WTC11 (cell line): ENCODE results near the gene MYOG. TPM values are rescaled to one million over a fixed set of nuclear protein-coding genes. Genes with fewer than 3 reads are reported as not detected.

Source experiments
- ATAC-seq: fragments of 200-7000 bp; cut with Tn5 transposase; 2 replicates; pipeline ENCODE4 v1.10.0; 2021; ENCODE audit warnings: mild to moderate bottlenecking, moderate library complexity
- CTCF ChIA-PET: fragments of 300-600 bp; sonication (Branson Sonifier 250); formaldehyde crosslinking; loops from one replicate; lab custom pipeline; 2021; ENCODE audit warnings: antibody characterized with exemption; lab: Charles Lee
- POLR2A ChIA-PET: fragments of 350-600 bp; sonication (Branson Sonifier 250); formaldehyde crosslinking; loops from one replicate; lab custom pipeline; 2021; ENCODE audit warnings: antibody characterized with exemption; lab: Charles Lee
- DNase-seq: peaks from one replicate; pipeline ENCODE4 v3.0.0; 2021; ENCODE audit warnings: low spot score
- H3K27ac Mint-ChIP-seq: 2 replicates; pipeline ENCODE4 v1.8.0; 2021; ENCODE audit warnings: mixed read lengths
- H3K27me3 Mint-ChIP-seq: 2 replicates; pipeline ENCODE4 v1.8.0; 2021; ENCODE audit warnings: low read depth, mild to moderate bottlenecking, moderate library complexity, mixed read lengths
- H3K36me3 Mint-ChIP-seq: 2 replicates; pipeline ENCODE4 v1.8.0; 2021; ENCODE audit warnings: mixed read lengths
- H3K4me1 Mint-ChIP-seq: 2 replicates; pipeline ENCODE4 v1.8.0; 2022; ENCODE audit warnings: mixed read lengths
- H3K4me3 Mint-ChIP-seq: 2 replicates; pipeline ENCODE4 v1.8.0; 2021; ENCODE audit warnings: mild to moderate bottlenecking, moderate library complexity, mixed read lengths
- H3K9me3 Mint-ChIP-seq: 2 replicates; pipeline ENCODE4 v1.8.0; 2021; ENCODE audit warnings: mixed read lengths
- AR ChIP-seq: fragments of 250-450 bp; sonication (Bioruptor Pico); IDR thresholded peaks from 2 replicates; pipeline ENCODE4 v1.9.0; 2021; ENCODE audit warnings: mild to moderate bottlenecking
- ARID4B ChIP-seq: sonication (generic); formaldehyde crosslinking; IDR thresholded peaks from 2 replicates; pipeline ENCODE4 v1.8.0; 2023; ENCODE audit warnings: missing genetic modification reagents, mild to moderate bottlenecking, borderline replicate concordance
- ELF4 ChIP-seq: sonication (generic); formaldehyde crosslinking; IDR thresholded peaks from 2 replicates; pipeline ENCODE4 v1.8.1; 2022; ENCODE audit warnings: low read depth, mild to moderate bottlenecking, moderate library complexity, missing genetic modification reagents
- ERG ChIP-seq: fragments of 250-450 bp; sonication (Bioruptor Pico); IDR thresholded peaks from 2 replicates; pipeline ENCODE4 v1.8.0; 2021; ENCODE audit warnings: mild to moderate bottlenecking
- ETV6 ChIP-seq: sonication (generic); formaldehyde crosslinking; IDR thresholded peaks from 2 replicates; pipeline ENCODE4 v1.8.1; 2022; ENCODE audit warnings: mild to moderate bottlenecking, missing genetic modification reagents
- FOXJ3 ChIP-seq: sonication (generic); formaldehyde crosslinking; IDR thresholded peaks from 2 replicates; pipeline ENCODE4 v1.9.0; 2021; ENCODE audit warnings: missing genetic modification reagents, mild to moderate bottlenecking, borderline replicate concordance
- FOXP1 ChIP-seq: sonication (generic); formaldehyde crosslinking; IDR thresholded peaks from 2 replicates; pipeline ENCODE4 v1.8.0; 2022; ENCODE audit warnings: missing genetic modification reagents, mild to moderate bottlenecking, moderate library complexity, borderline replicate concordance
- IRF2 ChIP-seq: sonication (generic); formaldehyde crosslinking; IDR thresholded peaks from 2 replicates; pipeline ENCODE4 v1.8.0; 2022; ENCODE audit warnings: low read depth, missing genetic modification reagents, borderline replicate concordance
- NFYB ChIP-seq: sonication (generic); formaldehyde crosslinking; conservative IDR thresholded peaks from 2 replicates; pipeline ENCODE4 v1.8.0; 2022; ENCODE audit warnings: low read depth, missing genetic modification reagents
- NR1H2 ChIP-seq: sonication (generic); formaldehyde crosslinking; IDR thresholded peaks from 2 replicates; pipeline ENCODE4 v1.9.0; 2021; ENCODE audit warnings: mild to moderate bottlenecking, moderate library complexity, missing genetic modification reagents
- TCF7 ChIP-seq: sonication (generic); formaldehyde crosslinking; IDR thresholded peaks from 2 replicates; pipeline ENCODE4 v1.8.0; 2022; ENCODE audit warnings: mild to moderate bottlenecking, low read depth, missing genetic modification reagents, moderate library complexity
- ZNF396 ChIP-seq: fragments of 250-450 bp; sonication (Bioruptor Pico); IDR thresholded peaks from 2 replicates; pipeline ENCODE4 v1.8.0; 2021; ENCODE audit warnings: mild to moderate bottlenecking, moderate library complexity, borderline replicate concordance
- ZNF512 ChIP-seq: sonication (generic); formaldehyde crosslinking; IDR thresholded peaks from 2 replicates; pipeline ENCODE4 v1.8.1; 2022; ENCODE audit warnings: missing genetic modification reagents, borderline replicate concordance
- total RNA-seq: library from RNA; stranded (reverse); gene quantifications from 3 replicates; pipeline ENCODE4 v1.2.3, GENCODE V29; 2021
- TF ChIP-seq, protein P1 (sequence below): sonication (generic); formaldehyde crosslinking; IDR thresholded peaks from 2 replicates; pipeline ENCODE4 v1.8.1; 2023; ENCODE audit warnings: mild to moderate bottlenecking, missing genetic modification reagents
- TF ChIP-seq, protein P2 (sequence below): sonication (generic); formaldehyde crosslinking; IDR thresholded peaks from 2 replicates; pipeline ENCODE4 v1.8.1; 2023; ENCODE audit warnings: mild to moderate bottlenecking, missing genetic modification reagents, moderate library complexity
- TF ChIP-seq, protein P3 (sequence below): fragments of 250-450 bp; sonication (Bioruptor Pico); conservative IDR thresholded peaks from 2 replicates; pipeline ENCODE4 v1.9.0; 2021; ENCODE audit warnings: mild to moderate bottlenecking
- TF ChIP-seq, protein P4 (sequence below): sonication (generic); formaldehyde crosslinking; IDR thresholded peaks from 2 replicates; pipeline ENCODE4 v1.8.1; 2022; ENCODE audit warnings: mild to moderate bottlenecking, moderate library complexity, missing genetic modification reagents

MYOG gene
- total RNA-seq, 1 experiment from 2014 or later = not detected

DNA sequence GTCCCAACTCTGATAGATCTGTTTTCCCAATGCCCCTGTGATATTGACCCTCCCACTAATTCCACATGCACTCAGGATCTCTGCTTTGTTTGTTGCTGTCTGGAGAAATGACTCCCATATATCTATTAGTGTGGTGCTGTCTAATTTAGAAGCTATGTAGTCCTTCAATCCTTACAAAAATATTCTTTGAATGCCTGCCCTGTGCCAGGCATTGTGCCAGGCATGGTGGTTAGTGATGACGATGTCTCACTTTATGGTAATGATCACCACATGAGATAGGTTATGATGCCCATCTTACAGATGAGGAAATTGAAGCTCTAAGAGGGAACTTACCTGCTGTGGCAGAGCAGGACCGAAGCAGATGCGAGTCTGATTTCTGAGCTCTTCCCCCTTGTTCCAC, 12.9 kb downstream of the MYOG start:
- DNase-seq (no peak), ATAC-seq (no peak)
- peaks cover 19% of the 10 kb centered on the region for H3K27me3 Mint-ChIP-seq
- TF ChIP-seq AR (CRISPR knock-in tag) (no peak), ETV6 (CRISPR knock-in tag) (no peak), ERG (CRISPR knock-in tag) (no peak), ELF4 (CRISPR knock-in tag) (no peak)
- peaks cover 20% of the 10 kb centered on the region for H3K36me3 Mint-ChIP-seq
- H3K27ac Mint-ChIP-seq = no peak overlapping the region
- ChIA-PET POLR2A (no interaction called here), CTCF (interaction anchor here (1.0 to 14.4 kb wide), 3 partner anchors 11 to 33 kb away, joined by 7 to 121 read pairs (median 16); partner anchors contain the start of gene MYOG)
- H3K4me3 Mint-ChIP-seq = no peak overlapping the region
- no peaks in the 10 kb centered on the region for H3K9me3 Mint-ChIP-seq
- peaks cover 3% of the 10 kb centered on the region; the same call in 1 of the 2 replicates for H3K4me1 Mint-ChIP-seq

GRCh38 chr1:203072002-203072602, 13.7 kb downstream of the MYOG start:
- POLR2A ChIA-PET = no interaction called here
- CTCF ChIA-PET = interaction anchor here (1.3 to 14.4 kb wide), 6 partner anchors 12 to 56 kb away, joined by 4 to 121 read pairs (median 5); partner anchors contain the start of gene MYOG
- peaks cover 3% of the 10 kb centered on the region; the same call in 1 of the 2 replicates for H3K4me1 Mint-ChIP-seq
- no peak overlapping the region for H3K4me3 Mint-ChIP-seq
- H3K36me3 Mint-ChIP-seq = peaks cover 27% of the 10 kb centered on the region
- peaks cover 19% of the 10 kb centered on the region for H3K27me3 Mint-ChIP-seq
- no peak overlapping the region for H3K27ac Mint-ChIP-seq
- DNase-seq (no peak), ATAC-seq (no peak)
- no peaks in the 10 kb centered on the region for H3K9me3 Mint-ChIP-seq
- TF ChIP-seq ARID4B (CRISPR knock-in tag) (no peak), IRF2 (no peak), NFYB (CRISPR knock-in tag) (no peak), NR1H2 (CRISPR knock-in tag) (no peak), FOXJ3 (no peak), ZNF396 (CRISPR knock-in tag) (no peak), ZNF512 (CRISPR knock-in tag) (no peak), TCF7 (CRISPR knock-in tag) (no peak), FOXP1 (CRISPR knock-in tag) (no peak)
- TF ChIP-seq, protein P1, sequence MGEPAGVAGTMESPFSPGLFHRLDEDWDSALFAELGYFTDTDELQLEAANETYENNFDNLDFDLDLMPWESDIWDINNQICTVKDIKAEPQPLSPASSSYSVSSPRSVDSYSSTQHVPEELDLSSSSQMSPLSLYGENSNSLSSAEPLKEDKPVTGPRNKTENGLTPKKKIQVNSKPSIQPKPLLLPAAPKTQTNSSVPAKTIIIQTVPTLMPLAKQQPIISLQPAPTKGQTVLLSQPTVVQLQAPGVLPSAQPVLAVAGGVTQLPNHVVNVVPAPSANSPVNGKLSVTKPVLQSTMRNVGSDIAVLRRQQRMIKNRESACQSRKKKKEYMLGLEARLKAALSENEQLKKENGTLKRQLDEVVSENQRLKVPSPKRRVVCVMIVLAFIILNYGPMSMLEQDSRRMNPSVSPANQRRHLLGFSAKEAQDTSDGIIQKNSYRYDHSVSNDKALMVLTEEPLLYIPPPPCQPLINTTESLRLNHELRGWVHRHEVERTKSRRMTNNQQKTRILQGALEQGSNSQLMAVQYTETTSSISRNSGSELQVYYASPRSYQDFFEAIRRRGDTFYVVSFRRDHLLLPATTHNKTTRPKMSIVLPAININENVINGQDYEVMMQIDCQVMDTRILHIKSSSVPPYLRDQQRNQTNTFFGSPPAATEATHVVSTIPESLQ (CRISPR knock-in tag) = no peak
- TF ChIP-seq, protein P2, sequence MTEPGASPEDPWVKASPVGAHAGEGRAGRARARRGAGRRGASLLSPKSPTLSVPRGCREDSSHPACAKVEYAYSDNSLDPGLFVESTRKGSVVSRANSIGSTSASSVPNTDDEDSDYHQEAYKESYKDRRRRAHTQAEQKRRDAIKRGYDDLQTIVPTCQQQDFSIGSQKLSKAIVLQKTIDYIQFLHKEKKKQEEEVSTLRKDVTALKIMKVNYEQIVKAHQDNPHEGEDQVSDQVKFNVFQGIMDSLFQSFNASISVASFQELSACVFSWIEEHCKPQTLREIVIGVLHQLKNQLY = no peak
- TF ChIP-seq, protein P3, sequence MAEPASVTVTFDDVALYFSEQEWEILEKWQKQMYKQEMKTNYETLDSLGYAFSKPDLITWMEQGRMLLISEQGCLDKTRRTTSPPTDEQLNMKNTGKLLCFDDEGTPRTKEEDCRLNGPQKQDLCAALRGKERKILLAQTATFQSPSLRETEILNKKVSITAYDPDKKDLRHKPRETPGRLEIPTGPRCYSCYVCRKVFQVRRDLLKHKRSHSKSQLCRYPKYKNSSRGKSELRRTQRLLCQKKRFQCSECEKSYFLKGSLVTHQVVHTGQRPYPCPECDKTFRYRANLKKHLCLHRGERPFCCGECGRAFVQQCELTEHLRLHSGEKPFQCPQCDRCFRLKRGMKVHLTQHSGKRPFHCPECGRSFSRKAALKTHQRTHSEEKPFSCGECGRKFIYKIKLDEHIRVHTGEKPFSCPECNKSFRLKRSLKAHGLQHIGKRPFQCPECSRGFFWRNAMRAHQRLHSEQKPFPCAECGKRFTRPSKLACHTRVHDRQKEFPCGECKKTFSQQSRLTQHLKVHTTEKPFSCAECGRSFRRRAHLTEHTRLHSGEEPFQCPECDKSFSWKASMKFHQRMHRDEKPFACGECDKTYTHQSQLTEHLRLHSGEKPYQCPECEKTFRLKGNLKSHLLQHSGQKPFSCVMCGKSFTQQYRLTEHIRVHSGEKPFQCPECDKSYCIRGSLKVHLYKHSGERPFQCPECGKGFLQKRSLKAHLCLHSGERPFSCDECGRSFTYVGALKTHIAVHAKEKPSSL (CRISPR knock-in tag) = no peak
- TF ChIP-seq, protein P4, sequence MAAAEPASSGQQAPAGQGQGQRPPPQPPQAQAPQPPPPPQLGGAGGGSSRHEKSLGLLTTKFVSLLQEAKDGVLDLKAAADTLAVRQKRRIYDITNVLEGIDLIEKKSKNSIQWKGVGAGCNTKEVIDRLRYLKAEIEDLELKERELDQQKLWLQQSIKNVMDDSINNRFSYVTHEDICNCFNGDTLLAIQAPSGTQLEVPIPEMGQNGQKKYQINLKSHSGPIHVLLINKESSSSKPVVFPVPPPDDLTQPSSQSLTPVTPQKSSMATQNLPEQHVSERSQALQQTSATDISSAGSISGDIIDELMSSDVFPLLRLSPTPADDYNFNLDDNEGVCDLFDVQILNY (CRISPR knock-in tag) = no peak
